GM23338 (cell line): ENCODE results near the gene VTA1. TPM values are rescaled to one million over a fixed set of nuclear protein-coding genes. Genes with fewer than 3 reads are reported as not detected.

ENCODE experiments used
- ATAC-seq: fragments of 200-7000 bp; cut with Tn5 transposase; 3 replicates; pipeline ENCODE4 v1.9.1; 2020
- DNase-seq: peaks from one replicate; pipeline ENCODE4 v3.0.0-alpha.2; 2015; ENCODE audit warnings: low spot score
- H2AFZ ChIP-seq: fragments of 200-600 bp; sonication (generic); 2 replicates; pipeline ENCODE4 v1.8.0; 2016; ENCODE audit warnings: antibody characterized with exemption, mild to moderate bottlenecking, moderate library complexity
- H3F3A ChIP-seq: fragments of 200-600 bp; sonication (generic); replicated peaks from 2 replicates; pipeline ENCODE4 v1.8.0; 2017; ENCODE audit warnings: antibody characterized with exemption, mixed run types, low read depth
- H3K27ac ChIP-seq: fragments of 200-600 bp; sonication (generic); 2 replicates; pipeline ENCODE4 v1.6.1; 2016; ENCODE audit warnings: low read depth
- H3K27me3 ChIP-seq: fragments of 200-600 bp; sonication (generic); 2 replicates; pipeline ENCODE4 v1.8.0; 2016; ENCODE audit warnings: mild to moderate bottlenecking, mixed run types, moderate library complexity; ENCODE audit not compliant: insufficient read depth
- H3K36me3 ChIP-seq: fragments of 200-600 bp; sonication (generic); 2 replicates; pipeline ENCODE4 v1.8.0; 2016; ENCODE audit warnings: mild to moderate bottlenecking; ENCODE audit not compliant: insufficient read depth
- H3K4me1 ChIP-seq: fragments of 200-600 bp; sonication (generic); 2 replicates; pipeline ENCODE4 v1.8.0; 2016; ENCODE audit warnings: mild to moderate bottlenecking, moderate library complexity; ENCODE audit not compliant: insufficient read depth
- H3K4me2 ChIP-seq: fragments of 200-600 bp; sonication (generic); 2 replicates; pipeline ENCODE4 v1.7.1; 2017; ENCODE audit warnings: mixed run types
- H3K4me3 ChIP-seq: fragments of 200-600 bp; sonication (generic); 2 replicates; pipeline ENCODE4 v1.6.1; 2016; ENCODE audit warnings: mixed run types
- H3K79me2 ChIP-seq: fragments of 200-600 bp; sonication (generic); replicated peaks from 2 replicates; pipeline ENCODE4 v1.8.0; 2017; ENCODE audit warnings: mild to moderate bottlenecking; ENCODE audit not compliant: insufficient read depth
- H3K9me2 ChIP-seq: fragments of 200-600 bp; sonication (generic); 2 replicates; pipeline ENCODE4 v1.8.0; 2017; ENCODE audit not compliant: insufficient read depth
- H4K20me1 ChIP-seq: fragments of 200-600 bp; sonication (generic); replicated peaks from 2 replicates; pipeline ENCODE4 v1.8.0; 2017; ENCODE audit warnings: mild to moderate bottlenecking; ENCODE audit not compliant: insufficient read depth
- H3K27ac Mint-ChIP-seq: 2 replicates; pipeline ENCODE4 v1.8.0; 2020; ENCODE audit warnings: inconsistent platforms, mild to moderate bottlenecking, moderate library complexity, mixed read lengths
- H3K27me3 Mint-ChIP-seq: 3 replicates; pipeline ENCODE4 v1.8.0; 2022; ENCODE audit warnings: low read depth, mild to moderate bottlenecking, moderate library complexity, mixed read lengths, inconsistent platforms; ENCODE audit not compliant: insufficient read depth, poor library complexity
- H3K36me3 Mint-ChIP-seq: 3 replicates; pipeline ENCODE4 v1.8.0; 2021; ENCODE audit warnings: low read depth, mild to moderate bottlenecking, inconsistent platforms, moderate library complexity, mixed read lengths
- H3K4me1 Mint-ChIP-seq: 3 replicates; pipeline ENCODE4 v1.8.0; 2020; ENCODE audit warnings: mild to moderate bottlenecking, inconsistent platforms, mixed read lengths
- H3K4me3 Mint-ChIP-seq: 3 replicates; pipeline ENCODE4 v1.8.0; 2021; ENCODE audit warnings: moderate library complexity, mild to moderate bottlenecking, inconsistent platforms, mixed read lengths
- H3K9me3 Mint-ChIP-seq: 3 replicates; pipeline ENCODE4 v1.8.0; 2020; ENCODE audit warnings: moderate library complexity, mild to moderate bottlenecking, inconsistent platforms, mixed read lengths
- CREB1 ChIP-seq: fragments of 250-450 bp; sonication (Bioruptor Pico); IDR thresholded peaks from 2 replicates; pipeline ENCODE4 v1.5.0; 2020; ENCODE audit warnings: low read depth, mild to moderate bottlenecking, moderate library complexity
- EZH2 ChIP-seq: fragments of 200-600 bp; sonication (generic); IDR thresholded peaks from one replicate; pipeline ENCODE4 v1.8.0; 2017; ENCODE audit warnings: antibody characterized with exemption, mild to moderate bottlenecking, low read depth; ENCODE audit not compliant: unreplicated experiment
- EZH2phosphoT487 ChIP-seq: fragments of 200-600 bp; sonication (generic); IDR thresholded peaks from one replicate; pipeline ENCODE4 v1.8.1; 2018; ENCODE audit warnings: antibody characterized with exemption; ENCODE audit not compliant: unreplicated experiment
- ZNF114 ChIP-seq: fragments of 250-450 bp; sonication (Bioruptor Pico); IDR thresholded peaks from 2 replicates; pipeline ENCODE4 v1.5.0; 2020; ENCODE audit warnings: mild to moderate bottlenecking, moderate library complexity
- ZNF331 ChIP-seq: fragments of 250-450 bp; sonication (Bioruptor Pico); IDR thresholded peaks from 2 replicates; pipeline ENCODE4 v1.5.0; 2020; ENCODE audit warnings: low read depth, mild to moderate bottlenecking, moderate library complexity
- polyA plus RNA-seq: library from polyadenylated mRNA; unstranded; fragments of >200 nt; fragmentation: Nextera tagmentation; extraction: Ambion mirVana; gene quantifications from 2 replicates; pipeline ENCODE4 v1.2.1, GENCODE V29; 2016
- total RNA-seq: library from RNA; depleted of rRNA; stranded (reverse); fragments of >200 nt; shearing (Covaris generic); gene quantifications from 2 replicates; pipeline ENCODE4 v1.2.3, GENCODE V29; 2014
- TF ChIP-seq, protein P1 (sequence below): IDR thresholded peaks from one replicate; pipeline ENCODE4 v1.6.1; 2018; ENCODE audit warnings: antibody characterized with exemption; ENCODE audit not compliant: unreplicated experiment
- TF ChIP-seq, protein P2 (sequence below): fragments of 250-450 bp; sonication (Bioruptor Pico); IDR thresholded peaks from 2 replicates; pipeline ENCODE4 v1.5.0; 2020; ENCODE audit warnings: mild to moderate bottlenecking, moderate library complexity
- TF ChIP-seq, protein P3 (sequence below): IDR thresholded peaks from 2 replicates; pipeline ENCODE4 v1.6.1; 2016; ENCODE audit warnings: antibody characterized with exemption
- TF ChIP-seq, protein P4 (sequence below), 2 experiments: fragments of 200-600 bp in 1 of 2; sonication (generic) in 1 of 2; conservative IDR thresholded peaks; 2 replicates each; pipeline versions ENCODE4 v1.5.1 to v1.6.1; 2016 to 2017; ENCODE audit warnings: antibody characterized with exemption in 2 of 2, low read depth in 2 of 2, mild to moderate bottlenecking in 2 of 2, moderate library complexity in 1 of 2

VTA1 gene
- total and polyA plus RNA-seq, 2 experiments from 2014 or later: 102 to 104 TPM

DNA sequence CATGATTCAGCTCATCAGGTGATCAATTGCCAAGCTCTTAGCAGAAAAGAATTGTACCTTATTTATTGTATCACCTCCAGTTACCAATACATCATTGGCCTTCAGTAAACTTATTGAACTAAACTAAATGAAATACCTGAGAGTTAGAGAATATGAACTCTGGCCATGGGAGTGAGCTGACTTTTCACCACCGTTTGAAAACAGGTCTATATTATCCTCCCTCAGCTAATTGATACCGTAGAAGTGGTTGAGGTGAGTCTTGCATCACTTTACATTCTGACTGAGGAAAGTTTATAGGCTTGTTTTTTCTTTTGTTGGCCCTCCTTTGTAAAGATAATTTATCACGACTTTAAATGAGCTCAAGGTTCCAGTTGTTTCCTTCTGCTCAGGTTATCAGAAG lies 102.2 kb downstream of the VTA1 start:
- no peaks in the 10 kb centered on the region for H3K9me3 Mint-ChIP-seq
- no peak overlapping the region for H2AFZ ChIP-seq
- ATAC-seq: no peak

More for the DNA sequence above, 102.2 kb downstream of the VTA1 start:
- Mint-ChIP-seq H3K27ac (no peak overlapping the region), H3K4me1 (no peaks in the 10 kb centered on the region), H3K27me3 (no peaks in the 10 kb centered on the region), H3K4me3 (no peak overlapping the region), H3K36me3 (no peaks in the 10 kb centered on the region)
- H3K27ac ChIP-seq: no peak overlapping the region
- H3K9me2 ChIP-seq: no peaks in the 10 kb centered on the region; the same call in 1 of the 2 replicates
- no peaks in the 10 kb centered on the region for H3K79me2 ChIP-seq
- no peak overlapping the region for H3K4me3 ChIP-seq
- H3K27me3 ChIP-seq: no peaks in the 10 kb centered on the region
- no peaks in the 10 kb centered on the region for H4K20me1 ChIP-seq
- H3K4me2 ChIP-seq: no peak overlapping the region
- no peak for DNase-seq
- no peaks in the 10 kb centered on the region for H3F3A ChIP-seq
- H3K36me3 ChIP-seq: no peaks in the 10 kb centered on the region
- TF ChIP-seq, protein P1, sequence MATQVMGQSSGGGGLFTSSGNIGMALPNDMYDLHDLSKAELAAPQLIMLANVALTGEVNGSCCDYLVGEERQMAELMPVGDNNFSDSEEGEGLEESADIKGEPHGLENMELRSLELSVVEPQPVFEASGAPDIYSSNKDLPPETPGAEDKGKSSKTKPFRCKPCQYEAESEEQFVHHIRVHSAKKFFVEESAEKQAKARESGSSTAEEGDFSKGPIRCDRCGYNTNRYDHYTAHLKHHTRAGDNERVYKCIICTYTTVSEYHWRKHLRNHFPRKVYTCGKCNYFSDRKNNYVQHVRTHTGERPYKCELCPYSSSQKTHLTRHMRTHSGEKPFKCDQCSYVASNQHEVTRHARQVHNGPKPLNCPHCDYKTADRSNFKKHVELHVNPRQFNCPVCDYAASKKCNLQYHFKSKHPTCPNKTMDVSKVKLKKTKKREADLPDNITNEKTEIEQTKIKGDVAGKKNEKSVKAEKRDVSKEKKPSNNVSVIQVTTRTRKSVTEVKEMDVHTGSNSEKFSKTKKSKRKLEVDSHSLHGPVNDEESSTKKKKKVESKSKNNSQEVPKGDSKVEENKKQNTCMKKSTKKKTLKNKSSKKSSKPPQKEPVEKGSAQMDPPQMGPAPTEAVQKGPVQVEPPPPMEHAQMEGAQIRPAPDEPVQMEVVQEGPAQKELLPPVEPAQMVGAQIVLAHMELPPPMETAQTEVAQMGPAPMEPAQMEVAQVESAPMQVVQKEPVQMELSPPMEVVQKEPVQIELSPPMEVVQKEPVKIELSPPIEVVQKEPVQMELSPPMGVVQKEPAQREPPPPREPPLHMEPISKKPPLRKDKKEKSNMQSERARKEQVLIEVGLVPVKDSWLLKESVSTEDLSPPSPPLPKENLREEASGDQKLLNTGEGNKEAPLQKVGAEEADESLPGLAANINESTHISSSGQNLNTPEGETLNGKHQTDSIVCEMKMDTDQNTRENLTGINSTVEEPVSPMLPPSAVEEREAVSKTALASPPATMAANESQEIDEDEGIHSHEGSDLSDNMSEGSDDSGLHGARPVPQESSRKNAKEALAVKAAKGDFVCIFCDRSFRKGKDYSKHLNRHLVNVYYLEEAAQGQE: no peak
- TF ChIP-seq EZH2 (no peak), ZNF331 (CRISPR knock-in tag) (no peak), CREB1 (CRISPR knock-in tag) (no peak), EZH2phosphoT487 (no peak), ZNF114 (CRISPR knock-in tag) (no peak)
- TF ChIP-seq, protein P2, sequence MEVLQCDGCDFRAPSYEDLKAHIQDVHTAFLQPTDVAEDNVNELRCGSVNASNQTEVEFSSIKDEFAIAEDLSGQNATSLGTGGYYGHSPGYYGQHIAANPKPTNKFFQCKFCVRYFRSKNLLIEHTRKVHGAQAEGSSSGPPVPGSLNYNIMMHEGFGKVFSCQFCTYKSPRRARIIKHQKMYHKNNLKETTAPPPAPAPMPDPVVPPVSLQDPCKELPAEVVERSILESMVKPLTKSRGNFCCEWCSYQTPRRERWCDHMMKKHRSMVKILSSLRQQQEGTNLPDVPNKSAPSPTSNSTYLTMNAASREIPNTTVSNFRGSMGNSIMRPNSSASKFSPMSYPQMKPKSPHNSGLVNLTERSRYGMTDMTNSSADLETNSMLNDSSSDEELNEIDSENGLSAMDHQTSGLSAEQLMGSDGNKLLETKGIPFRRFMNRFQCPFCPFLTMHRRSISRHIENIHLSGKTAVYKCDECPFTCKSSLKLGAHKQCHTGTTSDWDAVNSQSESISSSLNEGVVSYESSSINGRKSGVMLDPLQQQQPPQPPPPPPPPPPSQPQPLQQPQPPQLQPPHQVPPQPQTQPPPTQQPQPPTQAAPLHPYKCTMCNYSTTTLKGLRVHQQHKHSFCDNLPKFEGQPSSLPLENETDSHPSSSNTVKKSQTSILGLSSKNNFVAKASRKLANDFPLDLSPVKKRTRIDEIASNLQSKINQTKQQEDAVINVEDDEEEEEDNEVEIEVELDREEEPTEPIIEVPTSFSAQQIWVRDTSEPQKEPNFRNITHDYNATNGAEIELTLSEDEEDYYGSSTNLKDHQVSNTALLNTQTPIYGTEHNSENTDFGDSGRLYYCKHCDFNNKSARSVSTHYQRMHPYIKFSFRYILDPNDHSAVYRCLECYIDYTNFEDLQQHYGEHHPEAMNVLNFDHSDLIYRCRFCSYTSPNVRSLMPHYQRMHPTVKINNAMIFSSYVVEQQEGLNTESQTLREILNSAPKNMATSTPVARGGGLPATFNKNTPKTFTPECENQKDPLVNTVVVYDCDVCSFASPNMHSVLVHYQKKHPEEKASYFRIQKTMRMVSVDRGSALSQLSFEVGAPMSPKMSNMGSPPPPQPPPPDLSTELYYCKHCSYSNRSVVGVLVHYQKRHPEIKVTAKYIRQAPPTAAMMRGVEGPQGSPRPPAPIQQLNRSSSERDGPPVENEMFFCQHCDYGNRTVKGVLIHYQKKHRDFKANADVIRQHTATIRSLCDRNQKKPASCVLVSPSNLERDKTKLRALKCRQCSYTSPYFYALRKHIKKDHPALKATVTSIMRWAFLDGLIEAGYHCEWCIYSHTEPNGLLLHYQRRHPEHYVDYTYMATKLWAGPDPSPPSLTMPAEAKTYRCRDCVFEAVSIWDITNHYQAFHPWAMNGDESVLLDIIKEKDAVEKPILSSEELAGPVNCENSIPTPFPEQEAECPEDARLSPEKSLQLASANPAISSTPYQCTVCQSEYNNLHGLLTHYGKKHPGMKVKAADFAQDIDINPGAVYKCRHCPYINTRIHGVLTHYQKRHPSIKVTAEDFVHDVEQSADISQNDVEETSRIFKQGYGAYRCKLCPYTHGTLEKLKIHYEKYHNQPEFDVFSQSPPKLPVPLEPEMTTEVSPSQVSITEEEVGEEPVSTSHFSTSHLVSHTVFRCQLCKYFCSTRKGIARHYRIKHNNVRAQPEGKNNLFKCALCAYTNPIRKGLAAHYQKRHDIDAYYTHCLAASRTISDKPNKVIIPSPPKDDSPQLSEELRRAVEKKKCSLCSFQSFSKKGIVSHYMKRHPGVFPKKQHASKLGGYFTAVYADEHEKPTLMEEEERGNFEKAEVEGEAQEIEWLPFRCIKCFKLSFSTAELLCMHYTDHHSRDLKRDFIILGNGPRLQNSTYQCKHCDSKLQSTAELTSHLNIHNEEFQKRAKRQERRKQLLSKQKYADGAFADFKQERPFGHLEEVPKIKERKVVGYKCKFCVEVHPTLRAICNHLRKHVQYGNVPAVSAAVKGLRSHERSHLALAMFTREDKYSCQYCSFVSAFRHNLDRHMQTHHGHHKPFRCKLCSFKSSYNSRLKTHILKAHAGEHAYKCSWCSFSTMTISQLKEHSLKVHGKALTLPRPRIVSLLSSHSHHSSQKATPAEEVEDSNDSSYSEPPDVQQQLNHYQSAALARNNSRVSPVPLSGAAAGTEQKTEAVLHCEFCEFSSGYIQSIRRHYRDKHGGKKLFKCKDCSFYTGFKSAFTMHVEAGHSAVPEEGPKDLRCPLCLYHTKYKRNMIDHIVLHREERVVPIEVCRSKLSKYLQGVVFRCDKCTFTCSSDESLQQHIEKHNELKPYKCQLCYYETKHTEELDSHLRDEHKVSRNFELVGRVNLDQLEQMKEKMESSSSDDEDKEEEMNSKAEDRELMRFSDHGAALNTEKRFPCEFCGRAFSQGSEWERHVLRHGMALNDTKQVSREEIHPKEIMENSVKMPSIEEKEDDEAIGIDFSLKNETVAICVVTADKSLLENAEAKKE (CRISPR knock-in tag): no peak
- TF ChIP-seq, protein P3, sequence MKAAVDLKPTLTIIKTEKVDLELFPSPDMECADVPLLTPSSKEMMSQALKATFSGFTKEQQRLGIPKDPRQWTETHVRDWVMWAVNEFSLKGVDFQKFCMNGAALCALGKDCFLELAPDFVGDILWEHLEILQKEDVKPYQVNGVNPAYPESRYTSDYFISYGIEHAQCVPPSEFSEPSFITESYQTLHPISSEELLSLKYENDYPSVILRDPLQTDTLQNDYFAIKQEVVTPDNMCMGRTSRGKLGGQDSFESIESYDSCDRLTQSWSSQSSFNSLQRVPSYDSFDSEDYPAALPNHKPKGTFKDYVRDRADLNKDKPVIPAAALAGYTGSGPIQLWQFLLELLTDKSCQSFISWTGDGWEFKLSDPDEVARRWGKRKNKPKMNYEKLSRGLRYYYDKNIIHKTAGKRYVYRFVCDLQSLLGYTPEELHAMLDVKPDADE: no peak
- TF ChIP-seq, protein P4, sequence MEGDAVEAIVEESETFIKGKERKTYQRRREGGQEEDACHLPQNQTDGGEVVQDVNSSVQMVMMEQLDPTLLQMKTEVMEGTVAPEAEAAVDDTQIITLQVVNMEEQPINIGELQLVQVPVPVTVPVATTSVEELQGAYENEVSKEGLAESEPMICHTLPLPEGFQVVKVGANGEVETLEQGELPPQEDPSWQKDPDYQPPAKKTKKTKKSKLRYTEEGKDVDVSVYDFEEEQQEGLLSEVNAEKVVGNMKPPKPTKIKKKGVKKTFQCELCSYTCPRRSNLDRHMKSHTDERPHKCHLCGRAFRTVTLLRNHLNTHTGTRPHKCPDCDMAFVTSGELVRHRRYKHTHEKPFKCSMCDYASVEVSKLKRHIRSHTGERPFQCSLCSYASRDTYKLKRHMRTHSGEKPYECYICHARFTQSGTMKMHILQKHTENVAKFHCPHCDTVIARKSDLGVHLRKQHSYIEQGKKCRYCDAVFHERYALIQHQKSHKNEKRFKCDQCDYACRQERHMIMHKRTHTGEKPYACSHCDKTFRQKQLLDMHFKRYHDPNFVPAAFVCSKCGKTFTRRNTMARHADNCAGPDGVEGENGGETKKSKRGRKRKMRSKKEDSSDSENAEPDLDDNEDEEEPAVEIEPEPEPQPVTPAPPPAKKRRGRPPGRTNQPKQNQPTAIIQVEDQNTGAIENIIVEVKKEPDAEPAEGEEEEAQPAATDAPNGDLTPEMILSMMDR (conservative IDR thresholded peaks at IDR 0.05; ENCODE audit: low read depth in 2 of 2): no peak
- no peaks in the 10 kb centered on the region for H3K4me1 ChIP-seq
